Measurements from ENCODE around the gene HNRNPA2B1. TPM values are rescaled to one million over a fixed set of nuclear protein-coding genes. Genes with fewer than 3 reads are reported as not detected.
"Not testable (repeated sequence)": the region's sequence is repeated elsewhere in the genome, so short reads cannot be mapped to it uniquely, and the experiment has no call there.

The HNRNPA2B1 gene
- total RNA-seq, 4 donors from 2014 or later: 148 to 256 (median 203) TPM

- peak overlapping the region; percentile 6 to 100 (median 99) for H3K27ac ChIP-seq
- intact Hi-C loops (cut with DNase I): loop anchor here (10.0 kb wide), 1 partner anchor 103 kb away; no protein-coding TSS in a partner anchor
- TF ChIP-seq POLR2A (IDR thresholded peaks at IDR 0.05) (no peak), CTCF (IDR thresholded peaks at IDR 0.05) (peak; percentile 42 to 86 (median 76))
- H3K27me3 ChIP-seq: no peaks in the 10 kb centered on the region
- DNase-seq: no peak
- no peaks in the 10 kb centered on the region for H3K9me3 ChIP-seq
- 1% methylated on average over 6 of the region's 6 CpGs for WGBS, 2 donors
- peaks cover 0 to 47% (median 24%) of the 10 kb centered on the region in 3 donors for H3K36me3 ChIP-seq
- H3K4me1 ChIP-seq: peaks cover 15 to 60% (median 46%) of the 10 kb centered on the region in 3 donors
- H3K4me3 ChIP-seq: peak overlapping the region; percentile 77 to 100 (median 94)
These were observed 2.3 kb downstream of the HNRNPA2B1 start for GRCh38 chr7:26198133-26198780.

GRCh38 chr7:26197153-26198115, 3.1 kb downstream of the HNRNPA2B1 start:
- H3K27ac ChIP-seq: peak overlapping the region in 2 of 4 donors; percentile 99 to 100
- peaks cover 5 to 55% (median 33%) of the 10 kb centered on the region in 3 donors for H3K36me3 ChIP-seq
- H3K4me3 ChIP-seq: peak overlapping the region; percentile 77 to 100 (median 94)
- peaks cover 15 to 60% (median 50%) of the 10 kb centered on the region in 3 donors for H3K4me1 ChIP-seq
- intact Hi-C loops (cut with DNase I): loop anchor here (10.0 kb wide), 1 partner anchor 103 kb away; no protein-coding TSS in a partner anchor
- TF ChIP-seq CTCF (IDR thresholded peaks at IDR 0.05): no peak
- no peak for TF ChIP-seq POLR2A (IDR thresholded peaks at IDR 0.05)
- no peaks in the 10 kb centered on the region for H3K27me3 ChIP-seq
- no peaks in the 10 kb centered on the region for H3K9me3 ChIP-seq
- 6 to 7% methylated on average over 5 of the region's 5 CpGs for WGBS, 2 donors
- no peak for DNase-seq

- H3K36me3 ChIP-seq: peaks cover 14 to 69% (median 40%) of the 10 kb centered on the region in 3 donors
- H3K4me1 ChIP-seq: peaks cover 15 to 73% (median 50%) of the 10 kb centered on the region in 3 donors
- peak overlapping the region in 2 of 4 donors; percentile 40 to 100 for H3K27ac ChIP-seq
- TF ChIP-seq CTCF (IDR thresholded peaks at IDR 0.05) (no peak), POLR2A (IDR thresholded peaks at IDR 0.05) (no peak)
- intact Hi-C loops (cut with DNase I): loop anchor here (10.0 kb wide), 1 partner anchor 101 kb away; no protein-coding TSS in a partner anchor
- no peaks in the 10 kb centered on the region for H3K27me3 ChIP-seq
- DNase-seq: no peak
- peak overlapping the region in 2 of 4 donors; percentile 4 to 91 for H3K4me3 ChIP-seq
- no peaks in the 10 kb centered on the region for H3K9me3 ChIP-seq
- WGBS, 2 donors: 38 to 43% methylated on average over 10 of the region's 10 CpGs
These were observed 4.5 kb downstream of the HNRNPA2B1 start for GRCh38 chr7:26195867-26196657.

GRCh38 chr7:26195182-26195581, 5.4 kb downstream of the HNRNPA2B1 start:
- Histone ChIP-seq H3K4me1 (peaks cover 15 to 74% (median 50%) of the 10 kb centered on the region in 3 donors), H3K9me3 (no peaks in the 10 kb centered on the region), H3K27ac (peak overlapping the region in 1 of 4 donors; percentile 100), H3K4me3 (no peak overlapping the region), H3K36me3 (peaks cover 15 to 78% (median 49%) of the 10 kb centered on the region in 3 donors), H3K27me3 (no peaks in the 10 kb centered on the region)
- no peak for DNase-seq
- 73 to 78% methylated on average over 5 of the region's 5 CpGs for WGBS, 2 donors
- intact Hi-C loops (cut with DNase I): loop anchor here (10.0 kb wide), 1 partner anchor 100 kb away; no protein-coding TSS in a partner anchor
- TF ChIP-seq CTCF (IDR thresholded peaks at IDR 0.05): no peak
- no peak for TF ChIP-seq POLR2A (IDR thresholded peaks at IDR 0.05)

GRCh38 chr7:26194764-26195163, 5.8 kb downstream of the HNRNPA2B1 start:
- not testable (repeated sequence) for H3K9me3 ChIP-seq, H3K27ac ChIP-seq, H3K4me3 ChIP-seq, DNase-seq, H3K27me3 ChIP-seq
- intact Hi-C loops (cut with DNase I): loop anchor here (10.0 kb wide), 1 partner anchor 100 kb away; no protein-coding TSS in a partner anchor
- peaks cover 15 to 74% (median 50%) of the 10 kb centered on the region in 3 donors for H3K4me1 ChIP-seq
- H3K36me3 ChIP-seq: peaks cover 15 to 82% (median 49%) of the 10 kb centered on the region in 3 donors
- 44 to 52% methylated on average over 11 of the region's 11 CpGs for WGBS, 2 donors

Measured in esophagus squamous epithelium (tissue), 5 donors.